Superior temporal gyrus (tissue), 1 donor: ENCODE data around the gene AXL.
A peak's percentile ranks its signal among the peaks of the same experiment; 100 is the strongest.
"Not testable (repeated sequence)": the region's sequence is repeated elsewhere in the genome, so short reads cannot be mapped to it uniquely, and the experiment has no call there.

Experiments
- DNase-seq: peaks from one replicate; pipeline ENCODE4 v3.0.0-alpha.2; 2016; ENCODE audit errors: extremely low spot score

Gene AXL

GRCh38 chr19:41276231-41276630 is 57.2 kb downstream of the AXL start:
- DNase-seq: no peak

GRCh38 chr19:41278478-41278877 is 59.5 kb downstream of the AXL start:
- no peak for DNase-seq

- DNase-seq: no peak
Measured at GRCh38 chr19:41288673-41289530, 69.9 kb downstream of the AXL start.

- DNase-seq: not testable (repeated sequence)
Measured at GRCh38 chr19:41289814-41290213, 70.8 kb downstream of the AXL start.

GRCh38 chr19:41294393-41294792 is 75.4 kb downstream of the AXL start:
- DNase-seq: no peak

GRCh38 chr19:41295499-41295898 is 76.5 kb downstream of the AXL start:
- DNase-seq: no peak

GRCh38 chr19:41296433-41296871 is 77.4 kb downstream of the AXL start:
- no peak for DNase-seq

GRCh38 chr19:41297628-41298347 is 78.8 kb downstream of the AXL start:
- DNase-seq: peak; percentile 11

- DNase-seq: no peak
Measured at GRCh38 chr19:41298348-41298964, 79.4 kb downstream of the AXL start.

GRCh38 chr19:41299046-41299754 is 80.2 kb downstream of the AXL start:
- peak; percentile 42 for DNase-seq

- no peak for DNase-seq
Measured at GRCh38 chr19:41299755-41300089, 80.7 kb downstream of the AXL start.

- DNase-seq: no peak
Measured at GRCh38 chr19:41300555-41300954, 81.5 kb downstream of the AXL start.

- DNase-seq: no peak
Measured at GRCh38 chr19:41302624-41303351, 83.8 kb downstream of the AXL start.

GRCh38 chr19:41303954-41304353 is 84.9 kb downstream of the AXL start:
- DNase-seq: no peak

GRCh38 chr19:41304706-41305483 is 85.9 kb downstream of the AXL start:
- DNase-seq: no peak

- DNase-seq: no peak
Measured at GRCh38 chr19:41305927-41306793, 87.1 kb downstream of the AXL start.

- no peak for DNase-seq
Measured at GRCh38 chr19:41307090-41307875, 88.3 kb downstream of the AXL start.

- no peak for DNase-seq
Measured at GRCh38 chr19:41307954-41308449, 89.0 kb downstream of the AXL start.
